Stimulated activated CD4-positive, alpha-beta T cell treated with anti-CD3 and anti-CD28 coated beads, Interleukin-12 subunit alpha, Interleukin-12 subunit beta, amount 100 ng/mL, for 24 hours (primary cell): ENCODE measurements around the gene COLEC11.
"Not testable (repeated sequence)": the region's sequence is repeated elsewhere in the genome, so short reads cannot be mapped to it uniquely, and the experiment has no call there.

Experiments used
- DNase-seq, 2 experiments: peaks; one replicate each; pipeline ENCODE4 v3.0.0-alpha.2; 2020; ENCODE audit warnings: low read depth in 2 of 2

Gene COLEC11

GRCh38 chr2:3654531-3655225 is 59.8 kb downstream of the COLEC11 start:
- no peak for DNase-seq

- DNase-seq, result no peak
These were observed 61.2 kb downstream of the COLEC11 start for GRCh38 chr2:3655871-3656761.

GRCh38 chr2:3656762-3657721 is 62.1 kb downstream of the COLEC11 start:
- no peak for DNase-seq

- DNase-seq, result no peak
These were observed 63.0 kb downstream of the COLEC11 start, which contains the start of gene ALLC for GRCh38 chr2:3657881-3658280. TSS of gene ALLC (plus strand) at chr2:3658200. CDS start at chr2:3671158, 12,958 bp downstream.

- DNase-seq, result no peak
These were observed 64.8 kb downstream of the COLEC11 start for GRCh38 chr2:3659447-3660432.

GRCh38 chr2:3660640-3661039 is 65.7 kb downstream of the COLEC11 start:
- not testable (repeated sequence) for DNase-seq

- DNase-seq, result no peak
These were observed 66.3 kb downstream of the COLEC11 start for GRCh38 chr2:3661149-3661660.

- DNase-seq, result no peak
These were observed 67.3 kb downstream of the COLEC11 start for GRCh38 chr2:3662239-3662638.

GRCh38 chr2:3664118-3664517 is 69.2 kb downstream of the COLEC11 start:
- DNase-seq, result no peak

GRCh38 chr2:3664925-3665324 is 70.0 kb downstream of the COLEC11 start:
- DNase-seq, result no peak

GRCh38 chr2:3665886-3666612 is 71.1 kb downstream of the COLEC11 start:
- no peak for DNase-seq

GRCh38 chr2:3666613-3666975 is 71.7 kb downstream of the COLEC11 start:
- DNase-seq, result no peak

- no peak for DNase-seq
These were observed 72.3 kb downstream of the COLEC11 start for GRCh38 chr2:3667151-3667631.

- DNase-seq, result no peak
These were observed 74.7 kb downstream of the COLEC11 start for GRCh38 chr2:3669656-3670055.

- DNase-seq, result no peak
These were observed 75.5 kb downstream of the COLEC11 start for GRCh38 chr2:3670376-3670775.

- DNase-seq, result no peak
These were observed 76.0 kb downstream of the COLEC11 start for GRCh38 chr2:3670941-3671340.

- no peak for DNase-seq
These were observed 78.2 kb downstream of the COLEC11 start for GRCh38 chr2:3672861-3673678.

- DNase-seq, result no peak
These were observed 79.3 kb downstream of the COLEC11 start for GRCh38 chr2:3674066-3674845.
